Tibial artery (tissue), 4 donors: ENCODE results near the gene COX20.

ENCODE experiments used
- DNase-seq, 2 donors: peaks; one replicate each; pipeline ENCODE4 v3.0.0-alpha.2; 2019
- H3K27ac ChIP-seq, 2 donors: fragments of 200-600 bp; sonication (generic) in 1 of 2; 1 replicate in 1 of 2; 2 replicates in 1 of 2; pipeline ENCODE4 v1.5.1; 2018 to 2019; ENCODE audit warnings: mild to moderate bottlenecking in 1 of 2
- H3K27me3 ChIP-seq, 2 donors: fragments of 200-600 bp; sonication (generic) in 1 of 2; one replicate each; pipeline versions ENCODE4 v1.5.1 to v1.6.0; 2016 to 2019
- H3K36me3 ChIP-seq, 3 donors: fragments of 200-600 bp; sonication (generic) in 2 of 3; one replicate each; pipeline ENCODE4 v1.5.1; 2016 to 2019; ENCODE audit warnings: mild to moderate bottlenecking in 2 of 3
- H3K4me1 ChIP-seq, 4 donors: fragments of 200-600 bp; sonication (generic) in 2 of 4; 1 replicate in 3 of 4; 2 replicates in 1 of 4; pipeline ENCODE4 v1.5.1; 2016 to 2019
- H3K4me3 ChIP-seq, 2 donors: fragments of 200-600 bp; sonication (generic) in 1 of 2; 1 replicate in 1 of 2; 2 replicates in 1 of 2; pipeline ENCODE4 v1.5.1; 2018 to 2019; ENCODE audit warnings: mild to moderate bottlenecking in 2 of 2
- H3K9me3 ChIP-seq, 3 donors: fragments of 200-600 bp; sonication (generic) in 1 of 3; one replicate each; pipeline ENCODE4 v1.5.1; 2016 to 2019
- intact Hi-C: fragments of 100-400 bp; cut with DNase I; formaldehyde crosslinking; loops from one replicate; pipeline ENCODE4 v1.15.0; 2023; ENCODE audit warnings: low total_unique reads
- TF ChIP-seq, protein P1 (sequence below), 2 experiments: fragments of 200-600 bp in 1 of 2; fragments of 450-650 bp in 1 of 2; IDR thresholded peaks; one replicate each; pipeline ENCODE4 v1.5.1; 2017 to 2019; ENCODE audit warnings: antibody characterized with exemption in 2 of 2, mild to moderate bottlenecking in 1 of 2, moderate library complexity in 1 of 2

Gene COX20

DNA sequence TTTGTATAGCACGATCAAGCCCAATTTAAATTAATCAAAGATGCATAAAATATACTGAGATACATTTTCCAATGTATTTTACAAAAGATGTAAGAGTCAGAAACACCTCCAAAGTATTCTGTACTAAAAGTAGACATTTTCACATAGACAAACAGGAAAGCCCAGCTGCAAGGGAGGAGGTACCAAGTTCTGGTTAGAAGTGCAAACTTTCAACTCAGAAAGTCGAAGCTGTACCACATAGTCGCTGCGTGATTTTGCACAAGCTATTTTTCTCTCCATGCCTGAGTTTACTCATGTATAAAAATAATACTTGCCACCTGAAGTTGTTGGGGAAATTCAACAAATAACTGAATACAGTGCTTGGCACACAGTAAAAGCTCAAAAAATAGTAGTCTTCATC is 34.5 kb downstream of the COX20 start:
- Histone ChIP-seq H3K36me3 (no peaks in the 10 kb centered on the region), H3K4me1 (peaks cover 0 to 11% (median 0%) of the 10 kb centered on the region in 4 donors), H3K4me3 (no peak overlapping the region), H3K27me3 (no peaks in the 10 kb centered on the region), H3K9me3 (no peaks in the 10 kb centered on the region), H3K27ac (no peak overlapping the region)
- intact Hi-C loops: loop anchor here (5.0 to 10.0 kb wide), 3 partner anchors 215 to 285 kb away; partner anchors contain the start of genes DESI2 and KIF26B
- TF ChIP-seq, protein P1, sequence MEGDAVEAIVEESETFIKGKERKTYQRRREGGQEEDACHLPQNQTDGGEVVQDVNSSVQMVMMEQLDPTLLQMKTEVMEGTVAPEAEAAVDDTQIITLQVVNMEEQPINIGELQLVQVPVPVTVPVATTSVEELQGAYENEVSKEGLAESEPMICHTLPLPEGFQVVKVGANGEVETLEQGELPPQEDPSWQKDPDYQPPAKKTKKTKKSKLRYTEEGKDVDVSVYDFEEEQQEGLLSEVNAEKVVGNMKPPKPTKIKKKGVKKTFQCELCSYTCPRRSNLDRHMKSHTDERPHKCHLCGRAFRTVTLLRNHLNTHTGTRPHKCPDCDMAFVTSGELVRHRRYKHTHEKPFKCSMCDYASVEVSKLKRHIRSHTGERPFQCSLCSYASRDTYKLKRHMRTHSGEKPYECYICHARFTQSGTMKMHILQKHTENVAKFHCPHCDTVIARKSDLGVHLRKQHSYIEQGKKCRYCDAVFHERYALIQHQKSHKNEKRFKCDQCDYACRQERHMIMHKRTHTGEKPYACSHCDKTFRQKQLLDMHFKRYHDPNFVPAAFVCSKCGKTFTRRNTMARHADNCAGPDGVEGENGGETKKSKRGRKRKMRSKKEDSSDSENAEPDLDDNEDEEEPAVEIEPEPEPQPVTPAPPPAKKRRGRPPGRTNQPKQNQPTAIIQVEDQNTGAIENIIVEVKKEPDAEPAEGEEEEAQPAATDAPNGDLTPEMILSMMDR (IDR thresholded peaks at IDR 0.05): no peak
- DNase-seq: no peak

DNA sequence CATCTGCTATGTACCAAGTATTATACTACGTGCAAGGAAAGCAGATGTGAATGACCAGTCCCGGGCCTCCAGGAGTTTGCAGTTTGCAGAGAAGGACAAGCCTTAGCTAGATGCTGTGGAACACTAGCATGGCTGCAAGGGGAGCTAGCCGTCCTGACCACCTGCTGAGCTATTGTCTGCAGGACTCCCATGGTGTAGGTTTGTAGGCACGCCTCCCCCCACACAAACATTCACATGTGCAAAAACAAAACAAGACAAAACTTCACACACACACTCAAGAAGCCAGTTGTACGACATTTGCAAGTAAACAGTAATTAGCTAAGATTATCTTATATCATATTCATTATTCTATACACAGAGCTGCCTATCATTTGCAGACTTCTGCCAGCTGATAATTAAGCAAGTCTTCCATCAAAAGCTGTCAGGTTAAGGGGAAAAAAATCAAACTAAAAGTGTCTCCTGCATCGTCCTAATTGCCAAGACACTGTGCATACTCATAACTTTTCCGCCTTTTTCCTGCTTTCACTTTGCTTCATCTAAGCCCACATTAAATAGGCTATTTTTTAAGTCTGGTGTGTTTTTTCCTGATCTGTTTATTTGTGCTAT is 39.6 kb downstream of the COX20 start:
- TF ChIP-seq, protein P1 (IDR thresholded peaks at IDR 0.05): no peak
- Histone ChIP-seq H3K4me3 (no peak overlapping the region), H3K9me3 (no peaks in the 10 kb centered on the region), H3K27me3 (no peaks in the 10 kb centered on the region), H3K36me3 (no peaks in the 10 kb centered on the region), H3K27ac (no peak overlapping the region), H3K4me1 (no peaks in the 10 kb centered on the region)
- intact Hi-C loops: loop anchor here (10.0 kb wide), 1 partner anchor 280 kb away; the partner anchor contains the start of gene KIF26B
- no peak for DNase-seq

DNA sequence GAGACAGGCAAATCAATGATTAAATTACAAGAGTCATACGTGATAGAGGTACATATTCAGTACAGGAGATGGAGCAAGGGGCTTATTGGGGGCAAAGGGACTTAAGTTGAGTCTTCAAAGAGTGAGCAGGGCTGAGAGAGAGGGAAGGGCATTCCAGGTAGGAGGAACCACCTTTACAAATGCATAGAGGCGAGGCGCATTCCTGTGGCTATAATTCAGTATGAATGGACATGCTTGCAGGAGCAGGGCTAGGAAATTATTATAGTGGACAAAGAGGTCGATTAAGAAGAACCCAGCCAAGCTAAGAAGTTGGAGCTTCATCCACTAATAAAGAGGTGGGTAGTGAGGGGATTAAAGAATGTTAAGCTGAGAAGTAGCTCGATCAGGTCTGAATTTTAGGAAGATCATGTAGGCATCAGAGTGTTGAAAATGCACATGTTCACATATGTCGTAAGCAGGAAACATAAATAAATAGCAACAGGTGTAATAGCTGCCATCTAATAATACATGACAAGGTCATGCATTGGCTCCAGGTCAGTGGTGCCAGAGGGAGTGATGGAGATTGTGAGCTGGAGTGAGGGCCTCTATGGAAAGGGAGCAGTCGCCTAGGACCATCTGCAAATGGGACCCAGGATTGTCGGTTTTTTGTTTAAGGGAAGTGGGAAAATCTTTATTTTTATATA is 40.9 kb downstream of the COX20 start:
- H3K27me3 ChIP-seq: no peaks in the 10 kb centered on the region
- DNase-seq: no peak
- no peak overlapping the region for H3K4me3 ChIP-seq
- TF ChIP-seq, protein P1 (IDR thresholded peaks at IDR 0.05): no peak
- no peaks in the 10 kb centered on the region for H3K4me1 ChIP-seq
- H3K36me3 ChIP-seq: no peaks in the 10 kb centered on the region
- H3K27ac ChIP-seq: no peak overlapping the region
- intact Hi-C loops: loop anchor here (10.0 kb wide), 1 partner anchor 278 kb away; the partner anchor contains the start of gene KIF26B
- no peaks in the 10 kb centered on the region for H3K9me3 ChIP-seq

DNA sequence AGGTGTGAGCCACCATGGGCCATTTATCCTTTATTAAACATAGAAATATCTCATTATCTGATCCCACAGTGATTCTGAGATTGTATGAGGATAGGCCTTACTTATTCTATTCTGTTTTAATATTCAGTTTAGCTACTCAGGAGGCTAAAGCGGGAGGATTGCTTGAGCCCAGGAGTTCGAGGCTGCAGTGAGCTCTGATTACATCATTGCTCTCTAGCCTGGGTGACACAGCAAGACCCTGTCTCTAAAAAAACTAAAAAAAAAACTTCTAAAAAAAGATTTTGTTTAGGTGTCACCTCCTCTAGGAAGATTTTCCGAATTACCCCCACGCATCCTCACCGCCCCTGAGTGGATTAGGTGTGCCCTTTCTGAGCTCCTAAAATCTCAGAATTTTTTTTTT is 43.2 kb downstream of the COX20 start:
- TF ChIP-seq, protein P1 (IDR thresholded peaks at IDR 0.05): no peak
- no peak for DNase-seq
- no peaks in the 10 kb centered on the region for H3K36me3 ChIP-seq
- intact Hi-C loops: loop anchor here (10.0 kb wide), 1 partner anchor 276 kb away; the partner anchor contains the start of gene KIF26B
- no peak overlapping the region for H3K4me3 ChIP-seq
- H3K4me1 ChIP-seq: no peaks in the 10 kb centered on the region
- H3K9me3 ChIP-seq: no peaks in the 10 kb centered on the region
- H3K27ac ChIP-seq: no peak overlapping the region
- H3K27me3 ChIP-seq: no peaks in the 10 kb centered on the region

DNA sequence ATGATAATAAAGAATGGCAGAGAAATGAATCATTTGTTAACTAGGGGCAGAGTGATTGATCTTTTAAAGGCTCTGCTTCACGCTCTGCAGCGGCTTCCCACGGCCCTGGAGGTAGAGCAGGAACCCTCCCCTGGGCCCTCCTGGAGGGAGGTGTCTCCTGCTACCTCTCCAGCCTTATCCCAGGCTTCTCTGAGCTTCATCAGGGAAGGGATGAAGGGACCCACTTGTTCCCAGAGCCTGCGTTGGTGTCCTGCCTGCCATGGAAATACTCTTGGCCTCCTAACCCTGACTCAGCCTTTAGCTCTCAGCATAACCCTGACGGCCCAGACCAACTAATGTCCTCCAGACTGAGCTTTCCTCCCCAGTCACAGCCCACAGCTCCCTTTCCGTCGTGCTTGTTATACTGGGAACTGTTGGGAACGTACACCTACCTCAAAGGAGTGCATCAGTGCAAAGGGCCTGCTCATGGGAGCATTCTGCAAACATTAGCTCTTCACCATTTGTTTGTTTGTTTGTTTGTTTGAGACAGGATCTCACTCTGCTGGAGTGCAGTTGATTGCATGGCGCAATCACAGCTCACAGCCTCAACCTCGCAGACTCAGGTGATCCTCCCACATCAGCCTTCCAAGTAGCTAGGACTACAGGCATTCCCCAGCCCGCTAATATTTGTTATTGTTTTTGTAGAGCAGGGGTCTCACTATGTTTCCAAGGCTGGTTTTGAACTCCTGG is 46.3 kb downstream of the COX20 start:
- no peaks in the 10 kb centered on the region for H3K9me3 ChIP-seq
- no peak overlapping the region for H3K27ac ChIP-seq
- TF ChIP-seq, protein P1 (IDR thresholded peaks at IDR 0.05): no peak
- no peaks in the 10 kb centered on the region for H3K27me3 ChIP-seq
- DNase-seq: no peak
- H3K36me3 ChIP-seq: no peaks in the 10 kb centered on the region
- no peaks in the 10 kb centered on the region for H3K4me1 ChIP-seq
- H3K4me3 ChIP-seq: no peak overlapping the region
- intact Hi-C loops: no loop called here
